CD4-positive, alpha-beta T cell treated with Interleukin-4 for 4 hours (primary cell): Measurements from ENCODE around the gene UTS2R.
"Not testable (repeated sequence)": the region's sequence is repeated elsewhere in the genome, so short reads cannot be mapped to it uniquely, and the experiment has no call there.

Experiments used
- DNase-seq: peaks from one replicate; pipeline ENCODE4 v3.0.0-alpha.2; 2020

UTS2R gene

GRCh38 chr17:82376042-82376730, 4.6 kb downstream of the UTS2R start:
- DNase-seq: no peak

- DNase-seq: not testable (repeated sequence)
Observed at GRCh38 chr17:82377294-82377693, 5.7 kb downstream of the UTS2R start.

GRCh38 chr17:82377924-82378740, 6.6 kb downstream of the UTS2R start:
- no peak for DNase-seq

- DNase-seq: no peak
Observed at GRCh38 chr17:82378741-82379021, 7.1 kb downstream of the UTS2R start.

- no peak for DNase-seq
Observed at GRCh38 chr17:82380860-82381702, 9.5 kb downstream of the UTS2R start.

GRCh38 chr17:82381703-82382009, 10.1 kb downstream of the UTS2R start:
- not testable (repeated sequence) for DNase-seq

GRCh38 chr17:82382220-82382932, 10.8 kb downstream of the UTS2R start:
- DNase-seq: not testable (repeated sequence)

GRCh38 chr17:82382933-82383255, 11.3 kb downstream of the UTS2R start:
- DNase-seq: no peak

- DNase-seq: no peak
Observed at GRCh38 chr17:82383411-82383810, 11.8 kb downstream of the UTS2R start.

- DNase-seq: no peak
Observed at GRCh38 chr17:82384051-82384729, 12.6 kb downstream of the UTS2R start.

GRCh38 chr17:82384730-82385481, 13.3 kb downstream of the UTS2R start:
- DNase-seq: no peak

GRCh38 chr17:82385559-82386254, 14.1 kb downstream of the UTS2R start:
- no peak for DNase-seq

- DNase-seq: no peak
Observed at GRCh38 chr17:82386255-82386831, 14.8 kb downstream of the UTS2R start.

- DNase-seq: no peak
Observed at GRCh38 chr17:82386881-82387704, 15.5 kb downstream of the UTS2R start.

- DNase-seq: no peak
Observed at GRCh38 chr17:82387705-82388106, 16.1 kb downstream of the UTS2R start.

- DNase-seq: no peak
Observed at GRCh38 chr17:82388223-82388921, 16.8 kb downstream of the UTS2R start.

GRCh38 chr17:82388922-82389283, 17.3 kb downstream of the UTS2R start:
- DNase-seq: no peak

- DNase-seq: no peak
Observed at GRCh38 chr17:82389379-82389778, 17.8 kb downstream of the UTS2R start.
